Endothelial cell of umbilical vein (primary cell): ENCODE measurements around the gene CT55. TPM values are rescaled to one million over a fixed set of nuclear protein-coding genes. Genes with fewer than 3 reads are reported as not detected.

ENCODE experiments used
- BruUV-seq: library from RNA; stranded (reverse); fragments of 400-500 nt; replicated peaks from 2 replicates; lab custom pipeline; 2021; lab: Mats Ljungman, UMichigan
- CTCF ChIA-PET: fragments of 300-600, 350-600 bp; sonication (Branson Sonifier 250); formaldehyde crosslinking; loops from one replicate; lab custom pipeline; 2021; ENCODE audit warnings: antibody characterized with exemption, inconsistent platforms; lab: Charles Lee
- POLR2A ChIA-PET: fragments of 300-600, 350-600 bp; sonication (Branson Sonifier 250); formaldehyde crosslinking; loops from one replicate; lab custom pipeline; 2021; ENCODE audit warnings: antibody characterized with exemption, inconsistent platforms; lab: Charles Lee
- DNase-seq: peaks from one replicate; pipeline ENCODE4 v3.0.0-alpha.2; 2011; ENCODE audit warnings: low read depth, low spot score
- FAIRE-seq: peaks from 2 replicates; lab custom pipeline; 2011; peaks lifted over from hg19 to GRCh38; lab: Jason Lieb, UNC
- H2AFZ ChIP-seq: 2 replicates; pipeline ENCODE4 v1.6.0; 2012; ENCODE audit warnings: low read depth, low read length, control low read depth, inconsistent platforms
- H3K27ac ChIP-seq: 2 replicates; pipeline ENCODE4 v1.5.1; 2011; ENCODE audit warnings: low read depth, mild to moderate bottlenecking, control low read depth, low read length, moderate library complexity; ENCODE audit not compliant: insufficient read depth
- H3K27me3 ChIP-seq, 2 experiments: 2 replicates each; pipeline versions ENCODE4 v1.6.0 to v1.6.1; 2011; ENCODE audit warnings: low read length in 2 of 2, mixed read lengths in 1 of 2; ENCODE audit not compliant: control insufficient read depth in 2 of 2, insufficient read depth in 2 of 2
- H3K36me3 ChIP-seq, 2 experiments: 2 replicates in 1 of 2; 3 replicates in 1 of 2; pipeline ENCODE4 v1.5.1; 2011; ENCODE audit warnings: low read length in 2 of 2, mild to moderate bottlenecking in 1 of 2, moderate library complexity in 1 of 2; ENCODE audit not compliant: control insufficient read depth in 2 of 2, insufficient read depth in 2 of 2; ENCODE audit errors: extremely low read depth in 1 of 2
- H3K4me1 ChIP-seq: 3 replicates; pipeline ENCODE4 v1.5.1; 2011; ENCODE audit warnings: mild to moderate bottlenecking, low read length; ENCODE audit not compliant: control insufficient read depth, insufficient read depth; ENCODE audit errors: extremely low read depth
- H3K4me2 ChIP-seq: 2 replicates; pipeline ENCODE4 v1.6.1; 2011; ENCODE audit warnings: low read length, control low read depth, mixed read lengths; ENCODE audit not compliant: insufficient read depth
- H3K4me3 ChIP-seq, 3 experiments: fragments of 200-600 bp in 1 of 3; sonication (generic), shearing (Covaris generic) in 1 of 3; replicated peaks in 1 of 3; 2 replicates each; pipeline ENCODE4 v1.5.1; 2011 to 2016; ENCODE audit warnings: control low read depth in 3 of 3, low read length in 3 of 3, mild to moderate bottlenecking in 2 of 3, inconsistent platforms in 1 of 3, low read depth in 1 of 3, moderate library complexity in 1 of 3; ENCODE audit not compliant: insufficient read depth in 1 of 3
- H3K79me2 ChIP-seq: 2 replicates; pipeline ENCODE4 v1.6.0; 2012; ENCODE audit warnings: low read length, inconsistent platforms; ENCODE audit not compliant: control insufficient read depth, insufficient read depth
- H3K9ac ChIP-seq: replicated peaks from 2 replicates; pipeline ENCODE3; 2011; ENCODE audit warnings: low read length, control low read depth; ENCODE audit not compliant: insufficient read depth; ENCODE audit errors: extremely low read depth
- H3K9me1 ChIP-seq: replicated peaks from 3 replicates; pipeline ENCODE4 v1.6.0; 2011; ENCODE audit warnings: mild to moderate bottlenecking, low read length; ENCODE audit not compliant: control insufficient read depth, insufficient read depth; ENCODE audit errors: extremely low read depth
- H3K9me3 ChIP-seq: replicated peaks from 2 replicates; pipeline ENCODE4 v1.5.1; 2012; ENCODE audit warnings: low read length, inconsistent platforms; ENCODE audit not compliant: control insufficient read depth, insufficient read depth
- H4K20me1 ChIP-seq: replicated peaks from 2 replicates; pipeline ENCODE3; 2011; ENCODE audit warnings: mild to moderate bottlenecking, low read length; ENCODE audit not compliant: control insufficient read depth, insufficient read depth; ENCODE audit errors: extremely low read depth
- CTCF ChIP-seq, 2 donors: IDR thresholded peaks; 1 replicate in 1 of 2; 2 replicates in 1 of 2; pipeline ENCODE4 v1.5.1; 2011; ENCODE audit warnings: low read length in 2 of 2, mild to moderate bottlenecking in 2 of 2, moderate library complexity in 2 of 2, control low read depth in 1 of 2, inconsistent platforms in 1 of 2, low read depth in 1 of 2; ENCODE audit not compliant: insufficient read depth in 1 of 2; ENCODE audit errors: extremely low read depth in 1 of 2
- EZH2 ChIP-seq: IDR thresholded peaks from 2 replicates; pipeline ENCODE4 v1.6.1; 2012; ENCODE audit warnings: borderline replicate concordance, low read depth, mild to moderate bottlenecking, moderate library complexity, low read length, inconsistent platforms; ENCODE audit not compliant: severe bottlenecking
- FOS ChIP-seq: IDR thresholded peaks from 2 replicates; pipeline ENCODE4 v1.6.1; 2011; ENCODE audit warnings: mild to moderate bottlenecking, low read length, moderate library complexity, borderline replicate concordance; ENCODE audit not compliant: insufficient read depth
- GATA2 ChIP-seq: IDR thresholded peaks from 2 replicates; pipeline ENCODE4 v1.7.0; 2011; ENCODE audit warnings: low read depth, mild to moderate bottlenecking, moderate library complexity, mixed read lengths, low read length; ENCODE audit not compliant: insufficient read length, insufficient read depth
- JUN ChIP-seq: IDR thresholded peaks from 2 replicates; pipeline ENCODE4 v1.6.1; 2011; ENCODE audit warnings: borderline replicate concordance, low read depth; ENCODE audit not compliant: insufficient read length, insufficient read depth
- MYC ChIP-seq: IDR thresholded peaks from one replicate; pipeline ENCODE4 v1.6.1; 2011; ENCODE audit warnings: mild to moderate bottlenecking, low read depth, low read length
- POLR2A ChIP-seq: IDR thresholded peaks from 2 replicates; pipeline ENCODE4 v1.6.1; 2012; ENCODE audit warnings: low read depth, mild to moderate bottlenecking, control low read depth, low read length
- POLR2AphosphoS5 ChIP-seq: IDR thresholded peaks from 2 replicates; pipeline ENCODE4 v1.6.1; 2012; ENCODE audit warnings: low read depth, mild to moderate bottlenecking, control low read depth, low read length, moderate library complexity; ENCODE audit not compliant: insufficient read depth
- dilution Hi-C: fragments of 300-500 bp; cut with MboI; formaldehyde crosslinking; loops from one replicate; pipeline ENCODE4 v1.15.0; 2019; ENCODE audit warnings: low sequenced_read_pairs; ENCODE audit not compliant: extremely low pct_ligation_motif_present
- intact Hi-C: fragments of 100-400 bp; cut with micrococcal nuclease; formaldehyde crosslinking; loops from one replicate; pipeline ENCODE4 v1.10.0; 2022
- polyA plus RNA-seq, 4 experiments: library from polyadenylated mRNA; depleted of rRNA in 3 of 4; stranded (reverse) in 3 of 4; unstranded in 1 of 4; fragments of >200 nt; gene quantifications; 2 replicates each; pipeline versions ENCODE4 v1.2.1 to v1.2.3, GENCODE V29; 2011 to 2012; ENCODE audit warnings: missing spikeins in 1 of 4
- total RNA-seq: library from RNA; stranded (reverse); gene quantifications from 2 replicates; pipeline ENCODE4 v1.2.3, GENCODE V29; 2021
- TF ChIP-seq, protein P1 (sequence below): IDR thresholded peaks from 2 replicates; pipeline ENCODE4 v1.6.1; 2011; ENCODE audit not compliant: insufficient read depth, insufficient read length

The CT55 gene
- total and polyA plus RNA-seq, 2 donors (not counting 3 experiments of a cell fraction or from before 2014, with no cell fraction given) = not detected

GRCh38 chrX:135194684-135195083 lies 23.5 kb upstream of the CT55 start:
- H4K20me1 ChIP-seq = no peaks in the 10 kb centered on the region
- no peak overlapping the region for H3K4me2 ChIP-seq
- H3K36me3 ChIP-seq = no peaks in the 10 kb centered on the region
- H2AFZ ChIP-seq = no peak overlapping the region
- H3K9ac ChIP-seq = no peak overlapping the region
- dilution Hi-C loops (no loop called here), intact Hi-C loops (no loop called here)
- ChIA-PET CTCF (no interaction called here), POLR2A (no interaction called here)
- H3K4me1 ChIP-seq = no peaks in the 10 kb centered on the region
- no peak for FAIRE-seq
- no peaks in the 10 kb centered on the region for H3K27me3 ChIP-seq
- no peak overlapping the region for H3K27ac ChIP-seq
- BruUV-seq = no TSS peak
- H3K9me3 ChIP-seq = no peaks in the 10 kb centered on the region
- H3K9me1 ChIP-seq = no peaks in the 10 kb centered on the region
- no peaks in the 10 kb centered on the region for H3K79me2 ChIP-seq
- no peak for TF ChIP-seq GATA2
- no peak for TF ChIP-seq MYC
- no peak for TF ChIP-seq FOS
- TF ChIP-seq CTCF (IDR thresholded peaks at IDR 0.05; ENCODE audit: extremely low read depth in 1 of 2, insufficient read depth in 1 of 2, low read depth in 1 of 2, low read length in 2 of 2) = no peak
- no peak for TF ChIP-seq POLR2AphosphoS5
- no peak for TF ChIP-seq JUN
- no peak for TF ChIP-seq EZH2
- no peak for TF ChIP-seq POLR2A
- TF ChIP-seq, protein P1, sequence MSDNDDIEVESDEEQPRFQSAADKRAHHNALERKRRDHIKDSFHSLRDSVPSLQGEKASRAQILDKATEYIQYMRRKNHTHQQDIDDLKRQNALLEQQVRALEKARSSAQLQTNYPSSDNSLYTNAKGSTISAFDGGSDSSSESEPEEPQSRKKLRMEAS = no peak
- H3K4me3 ChIP-seq = no peak overlapping the region
- DNase-seq = no peak
